NCI-H1105 treated with DMSO at 0.1 percent for 48 hours (cell line): ENCODE measurements around the gene CDC42EP3.

ENCODE experiments used
- DNase-seq: peaks from one replicate; lab custom pipeline; 2025; lab: John Stamatoyannopoulos, UW

The CDC42EP3 gene

DNA sequence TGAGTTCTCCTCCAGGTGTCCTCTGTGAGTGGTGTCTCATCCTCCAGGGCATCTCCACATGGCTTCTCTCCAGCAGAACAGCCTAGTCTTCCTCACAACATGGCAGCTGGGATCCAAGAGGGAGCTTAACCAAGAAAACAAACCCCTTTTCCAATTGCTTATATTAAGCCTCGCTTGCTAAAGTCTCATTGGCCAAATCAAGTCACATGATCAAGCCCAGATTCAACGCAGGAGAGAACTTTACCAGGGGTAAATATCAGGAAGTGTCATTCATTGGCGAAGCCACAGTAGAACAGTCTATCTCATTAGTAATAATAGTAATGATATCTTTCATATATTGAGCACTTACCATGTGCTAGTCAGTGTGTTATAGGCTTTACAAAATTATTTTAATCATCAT is 53.1 kb downstream of the CDC42EP3 start:
- no peak for DNase-seq

- DNase-seq = no peak
Observed at GRCh38 chr2:37617119-37617892, 54.1 kb downstream of the CDC42EP3 start.

DNA sequence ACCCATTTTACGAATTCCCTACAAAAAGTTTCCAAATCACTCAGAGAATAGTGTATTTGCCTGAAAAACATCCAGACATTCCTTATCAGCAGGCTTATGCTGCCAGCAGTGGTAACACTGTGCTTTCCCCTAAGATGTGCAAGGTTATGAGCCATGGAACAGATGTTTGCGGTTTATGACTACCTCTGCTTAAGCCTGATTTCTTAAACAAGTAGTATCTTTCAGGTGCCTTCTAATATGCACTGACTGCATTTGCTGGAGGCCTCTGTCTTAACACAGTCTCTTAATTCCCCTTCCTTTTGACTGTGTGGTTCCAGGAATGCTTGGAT is 54.8 kb downstream of the CDC42EP3 start:
- no peak for DNase-seq

- no peak for DNase-seq
Observed at GRCh38 chr2:37615804-37616676, 55.4 kb downstream of the CDC42EP3 start.

- no peak for DNase-seq
Observed at GRCh38 chr2:37614061-37614738, 57.2 kb downstream of the CDC42EP3 start.

- no peak for DNase-seq
Observed at GRCh38 chr2:37612382-37612781, 59.1 kb downstream of the CDC42EP3 start.

- DNase-seq = no peak
Observed at GRCh38 chr2:37610638-37611289, 60.7 kb downstream of the CDC42EP3 start.

GRCh38 chr2:37609782-37610181 is 61.7 kb downstream of the CDC42EP3 start:
- no peak for DNase-seq

DNA sequence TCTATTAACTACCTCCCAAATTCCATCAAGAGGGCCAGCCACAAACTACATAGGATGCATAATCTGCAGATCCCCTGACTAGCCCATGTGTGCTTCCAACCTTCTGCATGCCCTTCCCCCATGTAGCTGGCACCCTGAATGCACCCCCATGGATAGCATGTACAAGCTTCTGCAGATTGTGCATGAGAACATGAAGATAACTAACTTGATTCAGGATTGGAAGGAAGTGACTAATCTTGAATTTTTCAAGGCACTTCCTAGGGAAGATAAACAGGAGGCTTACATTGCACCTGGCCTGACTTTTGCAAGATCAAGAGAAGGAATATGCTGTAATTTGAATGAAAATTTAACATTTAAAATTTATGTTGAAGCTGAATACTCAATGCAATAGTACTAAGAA is 66.7 kb downstream of the CDC42EP3 start:
- DNase-seq = no peak

GRCh38 chr2:37602702-37603101 is 68.7 kb downstream of the CDC42EP3 start:
- DNase-seq = no peak

DNA sequence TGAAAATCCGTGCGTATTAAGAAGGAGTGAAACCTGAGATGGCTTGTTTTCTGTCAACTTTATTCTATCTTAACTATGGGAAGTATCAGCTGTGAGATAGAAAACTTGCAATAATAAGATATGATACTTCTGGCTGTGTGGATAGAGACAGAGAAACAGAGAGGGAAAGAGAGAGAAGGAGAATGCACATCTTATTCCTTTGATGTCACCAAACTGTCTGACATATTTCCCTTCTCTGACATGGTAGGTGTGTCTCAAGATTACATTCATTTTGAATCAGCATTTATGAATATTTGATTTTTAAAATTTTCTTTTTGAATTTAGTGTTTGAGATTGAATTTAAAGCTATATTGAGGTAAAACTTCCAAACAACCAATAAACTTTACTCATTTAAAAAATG is 69.4 kb downstream of the CDC42EP3 start:
- no peak for DNase-seq

DNA sequence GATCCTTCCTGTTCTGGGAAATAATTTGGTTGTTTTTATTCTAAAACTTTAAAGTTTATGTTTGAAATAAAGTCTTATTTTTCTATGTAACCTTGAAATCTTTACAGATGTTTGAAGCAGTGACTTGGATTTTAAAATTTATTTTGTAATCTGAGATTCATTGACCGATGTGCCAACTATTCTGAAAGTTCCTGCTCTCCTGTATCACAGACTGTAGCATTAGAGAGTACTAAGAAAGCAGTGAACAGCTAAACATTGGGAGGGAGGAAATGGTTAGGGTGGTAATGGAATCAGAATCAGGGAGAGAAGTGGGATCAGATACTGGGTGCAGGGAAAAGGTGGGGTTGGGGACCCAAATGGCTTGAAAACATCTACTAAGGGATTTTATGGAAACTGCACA is 69.9 kb downstream of the CDC42EP3 start:
- no peak for DNase-seq

- DNase-seq = no peak
Observed at GRCh38 chr2:37600735-37601134, 70.7 kb downstream of the CDC42EP3 start.

DNA sequence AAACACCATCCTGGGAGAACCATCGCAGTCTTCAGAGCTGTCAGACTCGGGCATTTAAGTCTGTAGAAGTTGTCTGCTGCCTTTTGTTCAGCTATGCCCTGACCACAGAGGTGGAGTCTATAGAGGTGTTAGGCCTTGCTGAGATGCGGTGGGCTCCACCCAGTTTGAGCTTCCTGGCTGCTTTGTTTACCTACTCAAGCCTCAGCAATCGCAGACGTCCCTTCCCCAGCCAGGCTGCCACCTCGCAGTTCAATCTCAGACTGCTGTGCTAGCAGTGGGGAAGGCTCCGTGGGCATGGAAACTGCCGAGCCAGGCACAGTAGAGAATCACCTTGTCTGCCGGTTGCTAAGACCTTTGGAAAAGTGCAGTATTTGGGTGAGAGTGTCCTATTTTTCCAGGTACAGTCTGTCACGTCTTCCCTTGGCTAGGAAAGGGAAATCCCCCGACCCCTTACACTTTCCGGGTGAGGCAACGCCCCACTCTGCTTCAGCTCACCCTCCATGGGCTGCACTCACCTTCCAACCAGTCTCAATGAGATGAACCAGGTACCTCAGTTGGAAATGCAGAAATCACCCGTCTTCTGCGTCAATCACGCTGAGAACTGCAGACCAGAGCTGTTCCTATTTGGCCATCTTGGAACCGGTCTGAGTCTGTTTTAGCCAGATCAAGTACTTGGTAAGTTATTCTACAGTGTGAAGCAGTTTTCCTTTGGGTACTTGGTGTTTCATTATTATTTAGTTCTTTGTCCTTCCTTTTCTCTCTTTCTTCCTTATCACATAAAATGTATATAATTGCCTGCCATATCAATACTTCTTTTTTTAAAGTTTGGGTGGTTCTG is 71.5 kb downstream of the CDC42EP3 start:
- DNase-seq = no peak

DNA sequence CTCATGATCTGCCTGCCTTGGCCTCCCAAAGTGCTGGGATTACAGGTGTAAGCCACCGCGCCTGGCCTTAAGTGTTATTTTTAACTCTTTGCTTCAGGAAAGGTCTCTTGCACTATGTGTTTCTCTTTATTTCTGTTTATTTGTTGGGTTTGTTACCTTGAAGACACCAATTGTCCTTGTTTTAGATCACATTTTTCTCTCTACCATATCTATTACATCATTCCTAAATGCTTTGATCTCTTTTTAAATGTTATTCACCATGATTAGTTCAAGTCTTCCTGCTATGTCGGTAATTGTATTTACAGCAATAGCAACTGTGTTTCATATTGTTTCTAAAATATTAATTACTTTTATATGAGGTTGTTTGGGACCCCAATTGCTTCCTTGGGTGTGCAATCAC is 77.7 kb downstream of the CDC42EP3 start:
- DNase-seq = no peak

DNA sequence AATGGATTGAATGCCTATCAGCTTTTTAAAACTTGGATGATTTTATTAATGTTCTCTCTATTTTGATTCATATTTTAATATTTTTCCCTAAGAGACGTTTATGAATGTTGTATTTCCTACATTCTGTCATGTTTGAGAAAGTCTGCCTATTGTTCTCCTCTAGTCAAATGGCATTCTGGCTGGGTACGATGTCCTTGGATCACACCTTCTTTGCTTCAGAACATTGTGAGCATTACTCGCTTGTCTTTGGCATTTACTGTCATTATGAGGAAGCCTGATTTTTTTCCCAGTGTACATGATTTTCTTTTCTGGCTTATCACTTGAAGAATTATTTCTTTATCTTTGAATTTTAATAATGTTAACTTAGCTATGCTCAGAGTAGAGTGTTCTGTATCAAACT is 78.4 kb downstream of the CDC42EP3 start:
- DNase-seq = no peak
